ENCODE results near the gene MPZL2. TPM values are rescaled to one million over a fixed set of nuclear protein-coding genes. Genes with fewer than 3 reads are reported as not detected.

The MPZL2 gene
- total RNA-seq, 1 experiment from 2014 or later = 69.9 TPM

GRCh38 chr11:118276422-118276821 is 12.3 kb upstream of the MPZL2 start:
- Histone ChIP-seq H3K4me1 (peaks cover 23% of the 10 kb centered on the region), H3K9me3 (no peaks in the 10 kb centered on the region), H3K36me3 (ENCODE audit: control insufficient read depth, insufficient read depth, low read length) (no peaks in the 10 kb centered on the region), H3K4me3 (ENCODE audit: low read depth, low read length) (no peak overlapping the region), H3K27me3 (replicated peaks; ENCODE audit: control insufficient read depth, insufficient read depth, low read length) (no peaks in the 10 kb centered on the region)
- no peak overlapping the region for H3K4me3 Mint-ChIP-seq (ENCODE audit: unreplicated experiment)
- BruUV-seq (replicated peaks) = no TSS peak
- ChIA-PET POLR2A (interaction anchor here (0.7 kb wide), 1 partner anchor 104 kb away, joined by 4 read pairs; no protein-coding TSS in a partner anchor), CTCF (interaction anchor here (0.9 to 1.3 kb wide), 2 partner anchors 13 to 78 kb away, joined by 3 to 13 read pairs; partner anchors contain the start of gene MPZL2)
- H3K4me1 Mint-ChIP-seq (ENCODE audit: low read depth, unreplicated experiment) = peaks cover 19% of the 10 kb centered on the region
- no peaks in the 10 kb centered on the region for H3K9me3 Mint-ChIP-seq (ENCODE audit: unreplicated experiment)
- TF ChIP-seq CTCF (IDR thresholded peaks at IDR 0.05; ENCODE audit: insufficient read depth in 1 of 2, low read depth in 1 of 2, low read length in 1 of 2, severe bottlenecking in 1 of 2, unreplicated experiment in 1 of 2) = no peak
- no peak for DNase-seq
- H3K27ac Mint-ChIP-seq (ENCODE audit: unreplicated experiment) = no peak overlapping the region
- intact Hi-C loops (cut with micrococcal nuclease; ENCODE audit: unreplicated experiment) = no loop called here
- no peaks in the 10 kb centered on the region for H3K36me3 Mint-ChIP-seq (ENCODE audit: insufficient read depth, unreplicated experiment)
- no peaks in the 10 kb centered on the region for H3K27me3 Mint-ChIP-seq (ENCODE audit: insufficient read depth, unreplicated experiment)

- H3K27ac Mint-ChIP-seq (ENCODE audit: unreplicated experiment) = no peak overlapping the region
- ChIA-PET POLR2A (no interaction called here), CTCF (interaction anchor here (0.6 to 0.9 kb wide), 3 partner anchors 11 to 113 kb away, joined by 3 to 4 read pairs (median 3); partner anchors contain the start of gene MPZL2)
- no peaks in the 10 kb centered on the region for H3K36me3 Mint-ChIP-seq (ENCODE audit: insufficient read depth, unreplicated experiment)
- no peaks in the 10 kb centered on the region for H3K27me3 Mint-ChIP-seq (ENCODE audit: insufficient read depth, unreplicated experiment)
- H3K4me3 Mint-ChIP-seq (ENCODE audit: unreplicated experiment) = no peak overlapping the region
- H3K4me1 Mint-ChIP-seq (ENCODE audit: low read depth, unreplicated experiment) = peaks cover 23% of the 10 kb centered on the region
- Histone ChIP-seq H3K36me3 (ENCODE audit: control insufficient read depth, insufficient read depth, low read length) (no peaks in the 10 kb centered on the region), H3K9me3 (no peaks in the 10 kb centered on the region), H3K4me1 (peaks cover 26% of the 10 kb centered on the region), H3K27me3 (replicated peaks; ENCODE audit: control insufficient read depth, insufficient read depth, low read length) (no peaks in the 10 kb centered on the region), H3K4me3 (ENCODE audit: low read depth, low read length) (no peak overlapping the region)
- H3K9me3 Mint-ChIP-seq (ENCODE audit: unreplicated experiment) = no peaks in the 10 kb centered on the region
- no peak for TF ChIP-seq CTCF (IDR thresholded peaks at IDR 0.05; ENCODE audit: insufficient read depth in 1 of 2, low read depth in 1 of 2, low read length in 1 of 2, severe bottlenecking in 1 of 2, unreplicated experiment in 1 of 2)
- no TSS peak for BruUV-seq (replicated peaks)
- intact Hi-C loops (cut with micrococcal nuclease; ENCODE audit: unreplicated experiment) = no loop called here
- DNase-seq = no peak
Observed at GRCh38 chr11:118275176-118275575, 11.1 kb upstream of the MPZL2 start.

- TF ChIP-seq CTCF (IDR thresholded peaks at IDR 0.05; ENCODE audit: insufficient read depth in 1 of 2, low read depth in 1 of 2, low read length in 1 of 2, severe bottlenecking in 1 of 2, unreplicated experiment in 1 of 2) = no peak
- no peaks in the 10 kb centered on the region for H3K9me3 ChIP-seq
- peaks cover 23% of the 10 kb centered on the region for H3K4me1 Mint-ChIP-seq (ENCODE audit: low read depth, unreplicated experiment)
- CTCF ChIA-PET = no interaction called here
- no TSS peak for BruUV-seq (replicated peaks)
- POLR2A ChIA-PET = no interaction called here
- no peaks in the 10 kb centered on the region for H3K27me3 Mint-ChIP-seq (ENCODE audit: insufficient read depth, unreplicated experiment)
- no peak overlapping the region for H3K4me3 ChIP-seq (ENCODE audit: low read depth, low read length)
- H3K36me3 ChIP-seq (ENCODE audit: control insufficient read depth, insufficient read depth, low read length) = no peaks in the 10 kb centered on the region
- intact Hi-C loops (cut with micrococcal nuclease; ENCODE audit: unreplicated experiment) = no loop called here
- H3K27ac Mint-ChIP-seq (ENCODE audit: unreplicated experiment) = no peak overlapping the region
- no peak overlapping the region for H3K4me3 Mint-ChIP-seq (ENCODE audit: unreplicated experiment)
- H3K9me3 Mint-ChIP-seq (ENCODE audit: unreplicated experiment) = no peaks in the 10 kb centered on the region
- H3K36me3 Mint-ChIP-seq (ENCODE audit: insufficient read depth, unreplicated experiment) = no peaks in the 10 kb centered on the region
- peaks cover 26% of the 10 kb centered on the region for H3K4me1 ChIP-seq
- DNase-seq = no peak
- H3K27me3 ChIP-seq (replicated peaks; ENCODE audit: control insufficient read depth, insufficient read depth, low read length) = no peaks in the 10 kb centered on the region
Observed at GRCh38 chr11:118274186-118274585, 10.1 kb upstream of the MPZL2 start.
